SK-N-SH (cell line): ENCODE data around the gene TTC9C. TPM values are rescaled to one million over a fixed set of nuclear protein-coding genes. Genes with fewer than 3 reads are reported as not detected.
"Not testable (repeated sequence)": the region's sequence is repeated elsewhere in the genome, so short reads cannot be mapped to it uniquely, and the experiment has no call there.

Source experiments
- CTCF ChIA-PET: fragments of 300-600, 350-600 bp; formaldehyde crosslinking; extraction: SDS; loops from one replicate; lab custom pipeline; 2021; lab: Yijun Ruan, JAX
- POLR2A ChIA-PET: fragments of 350-600 bp; sonication (Branson Sonifier 250); formaldehyde crosslinking; extraction: SDS; loops from one replicate; lab custom pipeline; 2020; ENCODE audit warnings: antibody characterized with exemption, inconsistent platforms; lab: Yijun Ruan, JAX
- DNase-seq: peaks from one replicate; pipeline ENCODE4 v3.0.0; 2012
- H2AFZ ChIP-seq: fragments of 200-600 bp; sonication (generic); 2 replicates; pipeline ENCODE4 v1.8.1; 2016; ENCODE audit warnings: antibody characterized with exemption, mild to moderate bottlenecking, low read depth
- H3F3A ChIP-seq: fragments of 200-600 bp; sonication (generic); replicated peaks from 2 replicates; pipeline ENCODE3; 2016; ENCODE audit warnings: antibody characterized with exemption, mild to moderate bottlenecking; ENCODE audit not compliant: insufficient read depth
- H3K27ac ChIP-seq, 2 experiments: fragments of 200-500 bp in 1 of 2; fragments of 200-600 bp in 1 of 2; sonication (Bioruptor generic) in 1 of 2; sonication (generic), shearing (Covaris generic) in 1 of 2; 2 replicates each; pipeline versions ENCODE4 v1.5.1 to v1.6.1; 2014 to 2016; ENCODE audit warnings: low read depth in 2 of 2, inconsistent platforms in 1 of 2, low read length in 1 of 2, mild to moderate bottlenecking in 1 of 2, mixed read lengths in 1 of 2
- H3K27me3 ChIP-seq: fragments of 200-600 bp; sonication (generic), shearing (Covaris generic); 2 replicates; pipeline ENCODE4 v1.6.1; 2016; ENCODE audit warnings: mixed run types; ENCODE audit not compliant: insufficient read depth
- H3K36me3 ChIP-seq, 2 experiments: fragments of 200-500 bp in 1 of 2; fragments of 200-600 bp in 1 of 2; sonication (Bioruptor generic) in 1 of 2; sonication (generic) in 1 of 2; replicated peaks in 1 of 2; 2 replicates each; pipeline versions ENCODE3 to v1.5.1; 2014 to 2016; ENCODE audit warnings: low read length in 1 of 2, mild to moderate bottlenecking in 1 of 2; ENCODE audit not compliant: insufficient read depth in 2 of 2, control insufficient read depth in 1 of 2
- H3K4me1 ChIP-seq, 2 experiments: fragments of 200-500 bp in 1 of 2; fragments of 200-600 bp in 1 of 2; sonication (Bioruptor generic) in 1 of 2; sonication (generic), shearing (Covaris generic) in 1 of 2; 2 replicates each; pipeline versions ENCODE4 v1.5.1 to v1.6.1; 2014 to 2016; ENCODE audit warnings: low read depth in 1 of 2, low read length in 1 of 2, mixed run types in 1 of 2; ENCODE audit not compliant: insufficient read depth in 2 of 2, control insufficient read depth in 1 of 2
- H3K4me2 ChIP-seq: fragments of 200-600 bp; sonication (generic), shearing (Covaris generic); 2 replicates; pipeline ENCODE4 v1.6.1; 2017; ENCODE audit warnings: mixed run types
- H3K4me3 ChIP-seq, 2 experiments: fragments of 200-500 bp in 1 of 2; fragments of 200-600 bp in 1 of 2; sonication (Bioruptor generic) in 1 of 2; sonication (generic), shearing (Covaris generic) in 1 of 2; 2 replicates each; pipeline versions ENCODE4 v1.5.1 to v1.8.1; 2014 to 2016; ENCODE audit warnings: low read depth in 2 of 2, inconsistent platforms in 1 of 2, low read length in 1 of 2, mild to moderate bottlenecking in 1 of 2, mixed read lengths in 1 of 2, moderate library complexity in 1 of 2
- H3K79me2 ChIP-seq: fragments of 200-600 bp; sonication (generic); 2 replicates; pipeline ENCODE4 v1.8.1; 2017; ENCODE audit warnings: mild to moderate bottlenecking; ENCODE audit not compliant: insufficient read depth
- H3K9ac ChIP-seq: fragments of 200-600 bp; sonication (generic); 2 replicates; pipeline ENCODE4 v1.6.1; 2017; ENCODE audit warnings: mixed run types
- H3K9me2 ChIP-seq: fragments of 200-600 bp; sonication (generic); 2 replicates; pipeline ENCODE4 v1.6.1; 2017; ENCODE audit warnings: mixed run types
- H3K9me3 ChIP-seq: fragments of 200-600 bp; sonication (generic); 2 replicates; pipeline ENCODE4 v1.6.1; 2017; ENCODE audit warnings: mixed run types, mild to moderate bottlenecking, moderate library complexity
- H4K20me1 ChIP-seq: fragments of 200-600 bp; sonication (generic); 2 replicates; pipeline ENCODE4 v1.6.1; 2017; ENCODE audit warnings: mild to moderate bottlenecking, mixed run types; ENCODE audit not compliant: insufficient read depth
- ELF1 ChIP-seq: IDR thresholded peaks from 2 replicates; pipeline ENCODE4 v1.4.0; 2012
- IRF3 ChIP-seq: fragments of 150-350 bp; IDR thresholded peaks from 2 replicates; pipeline ENCODE4 v1.6.1; 2016; ENCODE audit warnings: mild to moderate bottlenecking, low read depth, low read length
- JUND ChIP-seq: IDR thresholded peaks from 2 replicates; pipeline ENCODE4 v1.4.0; 2012
- MXI1 ChIP-seq: IDR thresholded peaks from 2 replicates; pipeline ENCODE4 v1.6.1; 2012; ENCODE audit warnings: mild to moderate bottlenecking, low read depth, low read length, improper control_type of control experiment
- NFIC ChIP-seq: IDR thresholded peaks from 2 replicates; pipeline ENCODE4 v1.4.0; 2012; ENCODE audit warnings: borderline replicate concordance
- POLR2AphosphoS5 ChIP-seq: IDR thresholded peaks from 2 replicates; pipeline ENCODE4 v1.6.1; 2012; ENCODE audit warnings: low read depth, low read length
- RAD21 ChIP-seq: IDR thresholded peaks from 2 replicates; pipeline ENCODE4 v1.6.1; 2012; ENCODE audit warnings: mild to moderate bottlenecking, low read length
- RXRA ChIP-seq: IDR thresholded peaks from 2 replicates; pipeline ENCODE4 v1.4.0; 2012; ENCODE audit warnings: low read depth, mild to moderate bottlenecking, borderline replicate concordance
- SIN3A ChIP-seq: IDR thresholded peaks from 2 replicates; pipeline ENCODE4 v1.6.1; 2012; ENCODE audit warnings: low read depth, mild to moderate bottlenecking, low read length, moderate library complexity, borderline replicate concordance
- SMC3 ChIP-seq: IDR thresholded peaks from 2 replicates; pipeline ENCODE4 v1.6.1; 2012; ENCODE audit warnings: low read depth, low read length, improper control_type of control experiment
- TCF12 ChIP-seq: IDR thresholded peaks from 2 replicates; pipeline ENCODE4 v1.4.0; 2012
- WGBS: methylation state at CpG from one replicate; pipeline ENCODE4 v1.1.6; 2017; ENCODE audit warnings: low lambda C conversion rate; 5-methylcytosine and 5-hydroxymethylcytosine counted together
- polyA plus RNA-seq, 3 experiments: library from polyadenylated mRNA; depleted of rRNA; stranded (reverse); fragments of >200 nt; gene quantifications; 2 replicates each; pipeline ENCODE4 v1.2.3, GENCODE V29; 2012
- TF ChIP-seq, protein P1 (sequence below): IDR thresholded peaks from 2 replicates; pipeline ENCODE4 v1.4.0; 2012; ENCODE audit warnings: low read depth, borderline replicate concordance
- TF ChIP-seq, protein P2 (sequence below): fragments of 200-600 bp; sonication (generic); IDR thresholded peaks from 2 replicates; pipeline ENCODE4 v1.6.1; 2017; ENCODE audit warnings: antibody characterized with exemption, mild to moderate bottlenecking, moderate library complexity

TTC9C gene
- polyA plus RNA-seq, 1 of the 3 experiments (the other 2 are of a cell fraction), result 31.3 TPM

GRCh38 chr11:62689421-62690183 lies 38.7 kb upstream of the TTC9C start, which contains the start of gene LRRN4CL:
Gene LRRN4CL, minus strand, starts transcription at chr11:62689530. Its CDS starts 1,022 bp downstream, at chr11:62688508.
- H3K9me2 ChIP-seq, result no peaks in the 10 kb centered on the region
- no peak within 1 kb of the TSS for H2AFZ ChIP-seq
- H3K9me3 ChIP-seq, result no peaks in the 10 kb centered on the region
- H3K4me2 ChIP-seq, result no peak within 1 kb of the TSS
- H3K4me1 ChIP-seq, result peaks cover 0 to 9% of the 10 kb centered on the region in 2 experiments; a peak in 3 of 4 replicates
- TF ChIP-seq, protein P1, sequence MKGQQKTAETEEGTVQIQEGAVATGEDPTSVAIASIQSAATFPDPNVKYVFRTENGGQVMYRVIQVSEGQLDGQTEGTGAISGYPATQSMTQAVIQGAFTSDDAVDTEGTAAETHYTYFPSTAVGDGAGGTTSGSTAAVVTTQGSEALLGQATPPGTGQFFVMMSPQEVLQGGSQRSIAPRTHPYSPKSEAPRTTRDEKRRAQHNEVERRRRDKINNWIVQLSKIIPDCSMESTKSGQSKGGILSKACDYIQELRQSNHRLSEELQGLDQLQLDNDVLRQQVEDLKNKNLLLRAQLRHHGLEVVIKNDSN, result no peak
- TF ChIP-seq TCF12 (peak; percentile 40; the same call in 1 of the 2 replicates), RXRA (no peak), NFIC (peak; percentile 51; the same call in 1 of the 2 replicates), POLR2AphosphoS5 (peak; percentile 28; the same call in 1 of the 2 replicates), ELF1 (no peak)
- no peak within 1 kb of the TSS for H3K9ac ChIP-seq
- CTCF ChIA-PET, result interaction anchor here (0.7 to 2.3 kb wide), 4 partner anchors 9 to 295 kb away, joined by 3 to 8 read pairs (median 6); no protein-coding TSS in a partner anchor
- peaks cover 19 to 30% of the 10 kb centered on the region in 2 experiments for H3K36me3 ChIP-seq
- WGBS, result 70% methylated on average over 11 of the region's 11 CpGs
- no peak within 1 kb of the TSS for H3K27ac ChIP-seq
- no peak within 1 kb of the TSS for H3K4me3 ChIP-seq
- H4K20me1 ChIP-seq, result no peaks in the 10 kb centered on the region
- H3K79me2 ChIP-seq, result no peaks in the 10 kb centered on the region
- POLR2A ChIA-PET, result interaction anchor here (1.4 to 1.9 kb wide), 2 partner anchors 18 to 24 kb away, joined by 3 to 12 read pairs; partner anchors contain the start of genes C11orf98, CSKMT and UQCC3
- H3K27me3 ChIP-seq, result no peaks in the 10 kb centered on the region
- peak; percentile 27 for DNase-seq
- peaks cover 7% of the 10 kb centered on the region for H3F3A ChIP-seq

GRCh38 chr11:62693624-62694023 lies 34.7 kb upstream of the TTC9C start:
- not testable (repeated sequence) for H3K4me3 ChIP-seq, H3K4me1 ChIP-seq, H3K27me3 ChIP-seq, H3K9me3 ChIP-seq, H3K27ac ChIP-seq, H3K9me2 ChIP-seq, H3K9ac ChIP-seq, DNase-seq, H3K79me2 ChIP-seq, H2AFZ ChIP-seq, H4K20me1 ChIP-seq, H3K4me2 ChIP-seq
- peaks cover 19 to 30% of the 10 kb centered on the region in 2 experiments for H3K36me3 ChIP-seq
- ChIA-PET CTCF (interaction anchor here (0.9 to 4.6 kb wide), 15 partner anchors 9 to 269 kb away, joined by 3 to 48 read pairs (median 5); partner anchors contain the start of genes BSCL2, GNG3, HNRNPUL2 and UBXN1), POLR2A (interaction anchor here (1.1 kb wide), 2 partner anchors 11 to 29 kb away, joined by 3 to 4 read pairs; partner anchors contain the start of genes C11orf98 and CSKMT)
- H3F3A ChIP-seq, result peaks cover 13% of the 10 kb centered on the region
- WGBS, result 85% methylated on average over 3 of the region's 4 CpGs

DNA sequence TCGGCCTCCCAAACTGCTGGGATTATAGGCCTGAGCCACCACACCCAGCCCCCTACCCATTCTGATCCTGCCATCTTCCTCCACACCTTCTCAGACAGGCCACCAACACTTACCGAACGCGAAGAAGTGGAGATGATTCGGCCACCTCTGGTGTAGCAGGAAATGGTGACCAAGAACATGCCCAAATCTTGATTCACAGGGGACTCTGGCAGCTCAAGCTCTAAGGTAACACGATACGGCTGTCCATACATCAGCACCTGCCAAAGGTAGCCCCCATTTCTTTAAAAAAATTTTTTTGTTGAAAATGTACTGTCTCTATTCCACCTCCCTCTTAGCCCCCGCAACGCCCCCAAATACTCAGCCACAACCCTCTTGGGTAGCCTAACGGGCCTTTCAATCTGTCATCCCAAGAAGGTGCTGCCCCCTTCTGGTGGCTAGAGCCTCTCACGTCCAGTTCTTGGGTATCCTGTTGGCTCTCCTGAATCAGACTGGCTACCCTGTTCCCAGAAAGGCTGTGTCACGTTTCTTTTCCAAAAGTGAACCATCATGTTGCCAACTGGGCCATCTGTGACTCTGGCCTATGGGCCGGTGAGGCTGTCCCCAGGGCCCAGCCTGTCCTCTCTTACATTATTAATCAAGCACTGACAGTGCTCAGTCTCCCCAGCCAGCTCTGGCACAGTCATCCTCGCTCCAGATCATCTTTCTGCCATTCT lies 33.7 kb upstream of the TTC9C start:
- H3K4me1 ChIP-seq, result peaks cover 3 to 4% of the 10 kb centered on the region in 2 experiments; a peak in 3 of 4 replicates
- H2AFZ ChIP-seq, result no peak overlapping the region
- peak overlapping the region; percentile 23 to 27; a peak in 2 of 4 replicates for H3K27ac ChIP-seq
- DNase-seq, result peak; percentile 81
- ChIA-PET CTCF (interaction anchor here (0.6 to 4.6 kb wide), 27 partner anchors 10 to 299 kb away, joined by 3 to 48 read pairs (median 4); partner anchors contain the start of genes B3GAT3, BSCL2, GNG3 and HNRNPUL2), POLR2A (interaction anchor here (1.0 to 1.2 kb wide), 5 partner anchors 10 to 30 kb away, joined by 3 to 4 read pairs (median 3); partner anchors contain the start of genes C11orf98, CSKMT, LBHD1 and UQCC3)
- no peaks in the 10 kb centered on the region for H3K9me3 ChIP-seq
- H4K20me1 ChIP-seq, result no peaks in the 10 kb centered on the region
- H3K9me2 ChIP-seq, result no peaks in the 10 kb centered on the region
- H3K4me2 ChIP-seq, result no peak overlapping the region
- peak overlapping the region in 1 of 2 experiments; percentile 31; a peak in 1 of 4 replicates for H3K4me3 ChIP-seq
- WGBS, result 62% methylated on average over 14 of the region's 14 CpGs
- H3K79me2 ChIP-seq, result no peaks in the 10 kb centered on the region
- H3K27me3 ChIP-seq, result no peaks in the 10 kb centered on the region
- peaks cover 19 to 30% of the 10 kb centered on the region in 2 experiments for H3K36me3 ChIP-seq
- TF ChIP-seq MXI1 (0 out of 2 replicates have a peak, but pooled peaks have one; percentile 35), SMC3 (peak; percentile 64), RAD21 (peak; percentile 68), NFIC (no peak), IRF3 (no peak), SIN3A (0 out of 2 replicates have a peak, but pooled peaks have one; percentile 36), JUND (no peak)
- TF ChIP-seq, protein P2, sequence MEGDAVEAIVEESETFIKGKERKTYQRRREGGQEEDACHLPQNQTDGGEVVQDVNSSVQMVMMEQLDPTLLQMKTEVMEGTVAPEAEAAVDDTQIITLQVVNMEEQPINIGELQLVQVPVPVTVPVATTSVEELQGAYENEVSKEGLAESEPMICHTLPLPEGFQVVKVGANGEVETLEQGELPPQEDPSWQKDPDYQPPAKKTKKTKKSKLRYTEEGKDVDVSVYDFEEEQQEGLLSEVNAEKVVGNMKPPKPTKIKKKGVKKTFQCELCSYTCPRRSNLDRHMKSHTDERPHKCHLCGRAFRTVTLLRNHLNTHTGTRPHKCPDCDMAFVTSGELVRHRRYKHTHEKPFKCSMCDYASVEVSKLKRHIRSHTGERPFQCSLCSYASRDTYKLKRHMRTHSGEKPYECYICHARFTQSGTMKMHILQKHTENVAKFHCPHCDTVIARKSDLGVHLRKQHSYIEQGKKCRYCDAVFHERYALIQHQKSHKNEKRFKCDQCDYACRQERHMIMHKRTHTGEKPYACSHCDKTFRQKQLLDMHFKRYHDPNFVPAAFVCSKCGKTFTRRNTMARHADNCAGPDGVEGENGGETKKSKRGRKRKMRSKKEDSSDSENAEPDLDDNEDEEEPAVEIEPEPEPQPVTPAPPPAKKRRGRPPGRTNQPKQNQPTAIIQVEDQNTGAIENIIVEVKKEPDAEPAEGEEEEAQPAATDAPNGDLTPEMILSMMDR, result peak; percentile 87
- no peak overlapping the region for H3K9ac ChIP-seq
- peaks cover 11% of the 10 kb centered on the region for H3F3A ChIP-seq
